Midbrain (tissue), 1 donor: ENCODE measurements around the gene USP34.
"Not testable (repeated sequence)": the region's sequence is repeated elsewhere in the genome, so short reads cannot be mapped to it uniquely, and the experiment has no call there.

Experiments
- DNase-seq: peaks from one replicate; lab custom pipeline; 2025; lab: John Stamatoyannopoulos, UW

The USP34 gene

GRCh38 chr2:61247204-61247812 lies 223.6 kb downstream of the USP34 start:
- DNase-seq: no peak

- DNase-seq: no peak
These were observed 226.2 kb downstream of the USP34 start for GRCh38 chr2:61244694-61245093.

- DNase-seq: no peak
These were observed 229.6 kb downstream of the USP34 start for GRCh38 chr2:61241266-61241665.

GRCh38 chr2:61238219-61239012 lies 232.5 kb downstream of the USP34 start:
- no peak for DNase-seq

DNA sequence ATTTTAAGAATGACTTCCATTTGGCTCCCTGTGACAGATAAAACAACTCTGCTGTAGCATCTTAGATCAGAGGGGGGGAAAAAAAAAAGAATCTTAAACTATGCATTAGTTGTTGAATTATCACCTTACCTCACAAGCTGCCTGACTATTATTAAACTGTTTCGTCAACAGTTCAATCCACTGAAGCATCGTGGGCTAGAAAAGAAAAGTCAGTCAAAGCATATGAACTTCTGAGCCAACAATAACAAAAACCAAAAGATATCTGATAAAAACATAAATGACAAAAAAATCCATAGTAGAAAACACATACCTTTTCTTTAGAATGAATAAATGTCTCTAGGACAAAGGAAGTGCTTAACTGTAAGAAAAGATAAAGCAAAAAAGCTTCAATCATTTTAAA lies 235.2 kb downstream of the USP34 start:
- DNase-seq: no peak

DNA sequence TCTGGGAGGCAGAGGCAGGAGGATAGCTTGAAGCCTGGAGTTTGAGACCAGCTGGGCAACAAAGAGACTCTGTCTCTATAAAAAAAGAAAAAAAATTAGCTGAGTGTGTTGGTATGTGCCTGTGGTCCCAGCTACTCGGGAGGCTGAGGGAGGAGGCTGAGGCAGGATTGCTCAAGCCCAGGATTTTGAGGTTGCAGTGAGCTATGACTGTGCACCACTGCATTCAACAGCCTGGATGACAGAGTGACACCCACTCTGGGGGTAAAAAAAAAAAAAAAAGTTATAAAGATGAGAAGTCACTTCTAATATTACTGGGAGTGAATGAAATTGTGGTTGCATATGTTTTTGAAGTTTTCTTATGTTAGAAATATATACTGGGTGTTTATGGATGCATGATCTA lies 237.3 kb downstream of the USP34 start:
- DNase-seq: no peak

DNA sequence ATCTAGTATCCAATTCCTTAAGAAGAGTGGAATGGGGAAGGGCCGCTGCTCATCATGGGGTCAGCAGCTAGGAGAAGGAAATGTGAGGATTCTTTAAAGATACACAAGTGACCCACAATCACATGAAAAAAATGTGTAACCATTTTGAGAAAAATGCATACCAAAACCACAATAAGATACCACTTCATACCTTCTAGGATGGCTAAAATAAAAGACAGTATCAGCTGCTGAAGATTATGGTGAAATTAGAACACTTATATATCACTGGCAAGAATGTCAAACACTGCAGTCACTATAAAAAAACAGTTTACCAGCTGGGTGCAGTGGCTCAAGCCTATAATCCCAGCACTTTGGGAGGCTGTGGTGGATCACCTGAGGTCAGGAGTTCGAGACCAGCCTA lies 241.0 kb downstream of the USP34 start:
- DNase-seq: no peak

DNA sequence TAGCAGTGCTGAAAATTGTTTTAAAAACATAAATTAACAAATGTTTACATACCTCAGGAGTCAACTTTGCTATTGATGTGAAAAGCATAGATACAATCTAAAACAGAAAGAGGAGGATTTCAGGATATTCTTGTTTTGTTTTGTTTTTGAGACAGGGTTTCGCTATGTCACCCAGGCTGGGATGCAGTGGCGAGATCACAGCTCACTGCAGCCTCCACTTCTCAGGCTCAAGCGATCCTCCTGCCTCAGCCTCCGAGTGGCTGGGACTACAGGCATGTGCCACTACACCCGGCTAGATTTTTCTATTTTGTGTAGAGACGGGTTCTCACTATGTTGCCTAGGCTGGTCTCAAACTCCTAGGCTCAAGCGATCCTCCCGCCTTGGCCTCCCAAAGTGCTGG lies 248.3 kb downstream of the USP34 start:
- no peak for DNase-seq

GRCh38 chr2:61221819-61222218 lies 249.1 kb downstream of the USP34 start:
- DNase-seq: no peak

GRCh38 chr2:61220768-61221167 lies 250.1 kb downstream of the USP34 start:
- DNase-seq: no peak

- no peak for DNase-seq
These were observed 252.1 kb downstream of the USP34 start for GRCh38 chr2:61218817-61219170.

GRCh38 chr2:61218076-61218816 lies 252.6 kb downstream of the USP34 start:
- no peak for DNase-seq

- DNase-seq: peak; percentile 51
These were observed 256.7 kb downstream of the USP34 start for GRCh38 chr2:61214171-61214570.

DNA sequence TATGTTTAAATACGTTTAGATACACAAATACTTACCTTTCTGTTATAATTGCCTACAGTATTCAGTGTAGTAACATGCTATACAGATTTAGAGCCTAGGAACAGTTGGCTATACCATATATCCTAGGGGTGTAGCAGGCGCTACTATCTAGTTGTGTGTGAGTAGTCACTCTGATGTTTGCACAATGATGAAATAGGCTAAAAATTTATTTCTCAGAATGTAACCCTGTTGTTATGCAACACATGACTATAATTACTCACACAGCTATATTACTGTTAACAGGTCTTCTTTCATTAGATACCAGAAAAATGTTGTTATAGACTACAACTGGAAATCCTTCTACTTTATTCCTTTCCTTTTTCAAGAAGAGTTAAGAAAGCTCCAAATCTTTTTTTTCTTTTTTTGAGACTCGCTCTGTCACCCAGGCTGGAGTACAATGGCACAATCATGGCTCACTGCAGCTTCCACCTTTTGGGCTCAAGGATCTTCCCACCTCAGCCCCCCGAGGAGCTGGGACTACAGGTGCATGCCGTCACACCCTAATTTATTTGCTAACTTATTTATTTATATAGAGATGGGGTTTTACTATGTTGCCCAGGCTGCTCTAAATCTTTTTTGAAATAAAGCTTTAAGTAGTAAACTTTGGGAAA lies 260.4 kb downstream of the USP34 start:
- no peak for DNase-seq

GRCh38 chr2:61205132-61205531 lies 265.8 kb downstream of the USP34 start:
- no peak for DNase-seq

DNA sequence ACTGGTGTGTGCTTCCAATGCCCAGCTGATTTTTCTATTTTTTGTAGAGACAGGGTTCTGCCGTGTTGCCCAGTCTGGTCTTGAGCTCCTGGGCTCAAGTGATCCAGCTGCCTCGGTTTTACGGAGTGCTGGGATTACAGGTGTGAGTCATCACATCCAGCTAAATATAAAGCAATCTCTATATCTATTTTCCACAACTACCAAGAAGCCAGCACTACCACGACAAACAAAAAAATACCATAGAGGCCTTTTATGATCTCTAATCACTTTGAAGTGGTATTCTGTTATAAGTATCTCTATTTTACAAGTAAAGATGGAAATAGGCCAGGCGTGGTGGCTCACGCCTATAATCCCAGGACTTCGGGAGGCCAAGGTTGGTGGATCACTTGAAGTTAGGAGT lies 274.2 kb downstream of the USP34 start:
- no peak for DNase-seq

- DNase-seq: not testable (repeated sequence)
These were observed 276.2 kb downstream of the USP34 start for GRCh38 chr2:61194646-61195045.

- no peak for DNase-seq
These were observed 277.0 kb downstream of the USP34 start for GRCh38 chr2:61193670-61194561.

DNA sequence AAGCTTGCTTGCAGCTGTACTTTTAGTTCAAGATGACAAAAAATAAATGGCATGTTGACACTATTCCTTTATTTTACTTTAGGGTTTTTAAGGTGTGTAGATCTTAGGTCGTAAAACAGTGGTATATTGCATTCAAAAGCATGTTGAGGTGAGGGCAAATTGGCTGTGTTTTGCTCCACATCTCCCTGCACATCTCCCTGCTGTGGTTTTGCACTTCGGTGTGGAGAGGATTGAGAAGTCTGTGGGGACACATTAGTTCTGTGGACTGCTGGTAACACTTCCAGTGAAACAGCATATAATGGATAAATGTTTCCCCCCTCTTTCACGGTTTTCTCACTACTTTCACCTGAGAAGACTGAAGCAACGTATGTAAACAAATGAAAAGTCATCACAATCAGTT lies 283.8 kb downstream of the USP34 start:
- DNase-seq: no peak

DNA sequence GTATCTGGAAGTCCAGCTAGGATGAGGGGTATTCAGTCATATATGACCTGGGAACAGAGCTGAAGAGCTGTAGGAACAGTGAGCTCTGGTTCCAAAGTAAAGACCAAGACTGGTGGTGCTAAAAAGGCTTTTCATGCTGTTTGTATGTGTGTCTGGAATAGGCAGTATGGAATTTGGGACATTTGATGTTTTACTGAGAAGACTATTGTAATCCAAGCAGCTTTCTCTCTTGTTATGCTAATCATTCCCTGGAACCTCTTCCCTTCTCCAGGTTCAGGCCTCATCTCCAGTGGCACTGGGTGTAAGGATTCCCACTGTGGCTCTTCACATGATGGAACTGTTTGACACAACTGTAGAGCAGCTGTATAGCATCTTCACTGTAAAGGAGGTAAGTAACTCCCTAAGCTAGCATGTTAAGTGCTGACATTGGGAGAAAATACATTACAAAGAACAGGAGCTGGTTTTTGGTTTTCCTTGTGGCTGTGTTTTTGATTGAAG lies 285.6 kb downstream of the USP34 start:
- no peak for DNase-seq

GRCh38 chr2:61184263-61184662 lies 286.6 kb downstream of the USP34 start:
- DNase-seq: no peak
